ENCODE results near the gene GASK1A.

GASK1A gene

GRCh38 chr3:42983927-42984326 lies 4.8 kb downstream of the GASK1A start:
- FAIRE-seq: no peak

GRCh38 chr3:42984701-42985100 lies 5.6 kb downstream of the GASK1A start:
- FAIRE-seq: no peak

DNA sequence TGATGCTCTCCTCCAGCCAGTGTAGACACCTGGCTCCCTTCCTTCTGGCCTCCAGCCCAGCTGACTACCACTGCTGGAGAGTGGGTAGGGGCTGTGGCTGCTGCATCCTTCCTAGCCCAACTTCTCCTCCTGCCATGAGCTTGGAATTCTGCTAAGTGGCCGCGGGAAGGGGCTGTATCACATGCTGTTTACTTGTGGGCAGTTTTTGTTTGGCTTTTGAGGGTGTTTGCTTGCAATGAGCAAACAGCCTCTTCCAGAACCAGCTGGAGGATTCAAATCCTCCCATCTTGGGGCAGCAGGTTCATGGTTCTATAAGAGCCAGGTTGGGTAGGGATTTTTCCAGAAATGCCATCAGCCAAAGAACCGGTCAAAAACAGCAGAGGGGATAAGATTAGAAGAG lies 9.0 kb downstream of the GASK1A start:
- FAIRE-seq: no peak

DNA sequence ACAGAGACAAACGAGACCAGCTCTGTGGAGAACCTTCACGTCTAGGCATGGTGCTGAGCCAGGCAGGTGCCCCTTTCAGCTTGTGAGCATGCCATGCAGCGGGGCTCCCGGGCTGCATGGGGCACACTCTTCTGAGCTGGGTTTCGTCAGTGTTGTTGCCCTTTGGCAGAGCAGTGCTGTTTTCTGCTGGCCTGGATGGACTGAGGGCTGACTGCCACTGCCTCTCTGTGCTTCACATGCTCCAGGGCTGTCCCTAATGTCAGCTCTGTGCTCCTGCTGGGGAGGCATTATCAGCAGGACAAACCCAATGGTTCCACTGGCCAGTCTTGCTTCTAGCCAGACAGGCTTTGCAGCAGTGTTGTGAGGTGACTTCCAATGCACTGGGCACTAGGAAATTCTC lies 9.5 kb downstream of the GASK1A start:
- no peak for FAIRE-seq

GRCh38 chr3:42991341-42992315 lies 12.5 kb downstream of the GASK1A start:
- no peak for FAIRE-seq

GRCh38 chr3:42994595-42994994 lies 15.5 kb downstream of the GASK1A start:
- FAIRE-seq: no peak

DNA sequence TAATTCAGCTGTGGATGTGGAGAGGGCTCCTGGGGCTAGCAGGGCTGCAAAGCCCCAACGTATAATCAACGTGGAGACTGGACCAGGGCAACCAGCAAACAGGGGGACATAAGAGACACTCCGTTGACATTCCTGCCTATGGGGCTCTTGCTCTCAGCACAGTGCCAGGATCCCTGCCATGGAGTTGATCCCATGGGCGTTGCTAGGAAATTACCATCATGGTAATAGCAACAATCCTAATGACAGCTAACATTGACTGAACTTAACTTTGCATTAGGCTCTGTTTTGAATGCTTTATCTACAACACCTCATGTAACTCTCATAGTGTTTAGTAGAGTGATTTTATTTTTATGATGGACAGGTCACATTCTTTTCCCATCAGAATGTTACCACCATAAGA lies 16.9 kb downstream of the GASK1A start:
- no peak for FAIRE-seq

- no peak for FAIRE-seq
Observed at GRCh38 chr3:42996633-42997075, 17.5 kb downstream of the GASK1A start.

GRCh38 chr3:42999212-42999611 lies 20.1 kb downstream of the GASK1A start:
- FAIRE-seq: no peak

DNA sequence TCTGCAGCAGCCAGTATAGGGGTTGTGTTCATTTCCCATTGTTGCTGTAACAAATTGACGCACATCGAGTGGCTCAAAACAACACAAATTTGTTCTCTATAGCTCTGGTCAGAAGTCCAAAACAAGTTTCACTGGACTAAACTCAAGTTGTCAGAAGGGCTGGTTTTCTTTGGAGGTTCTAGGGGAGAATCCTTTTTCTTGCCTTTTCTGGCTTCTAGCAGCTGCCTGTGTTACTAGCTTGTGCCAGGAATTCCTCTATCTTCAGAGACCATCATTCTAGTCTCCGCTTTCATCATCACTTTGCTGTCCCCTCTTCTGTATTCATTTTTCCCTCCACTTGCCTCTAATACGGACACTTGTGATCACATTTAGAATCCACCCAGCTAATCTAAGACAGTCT lies 20.5 kb downstream of the GASK1A start:
- no peak for FAIRE-seq

GRCh38 chr3:43000387-43000786 lies 21.3 kb downstream of the GASK1A start:
- no peak for FAIRE-seq

- no peak for FAIRE-seq
Observed at GRCh38 chr3:43001094-43001553, 22.0 kb downstream of the GASK1A start.

- FAIRE-seq: no peak
Observed at GRCh38 chr3:43001556-43002121, 22.5 kb downstream of the GASK1A start.

- FAIRE-seq: no peak
Observed at GRCh38 chr3:43004282-43004681, 25.2 kb downstream of the GASK1A start.

DNA sequence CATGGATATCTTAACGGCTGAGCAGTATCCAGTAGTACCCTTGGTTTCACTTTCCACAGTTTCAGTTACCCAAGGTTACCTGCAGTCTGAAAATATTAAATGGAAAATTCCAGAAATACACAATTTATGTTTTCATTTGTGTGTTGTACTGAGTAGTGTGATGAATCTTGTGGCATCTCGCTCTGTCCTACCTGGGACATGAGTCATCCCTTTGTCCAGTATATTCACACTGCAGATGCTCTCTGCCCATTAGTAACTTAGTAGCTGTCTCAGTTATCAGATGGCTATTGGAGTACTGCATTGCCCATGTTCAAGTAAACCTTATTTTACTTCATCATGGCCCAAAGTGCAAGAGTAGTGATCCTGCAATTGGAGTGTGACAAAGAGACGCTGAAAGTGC lies 26.1 kb downstream of the GASK1A start:
- FAIRE-seq: no peak

DNA sequence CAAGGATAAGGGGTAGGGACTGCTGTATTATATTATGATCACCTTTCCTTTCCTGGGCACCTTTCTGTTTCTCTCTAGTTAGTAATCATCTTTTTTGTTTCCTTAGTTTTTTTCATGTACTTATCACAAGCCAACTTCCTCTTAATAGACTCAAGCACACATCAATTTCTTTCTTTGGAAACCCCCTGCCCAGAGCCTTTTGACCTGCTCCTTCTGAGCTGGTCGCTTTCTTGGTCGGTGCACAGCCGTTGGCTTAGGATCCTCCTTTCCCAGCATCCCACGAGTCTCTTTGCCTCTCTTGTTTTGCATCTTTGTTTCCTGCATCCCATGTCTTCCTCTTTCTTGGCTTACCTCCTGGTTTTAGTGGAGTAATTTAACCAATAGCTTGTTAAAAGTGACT lies 26.9 kb downstream of the GASK1A start:
- no peak for FAIRE-seq

GRCh38 chr3:43006825-43007224 lies 27.7 kb downstream of the GASK1A start:
- no peak for FAIRE-seq

DNA sequence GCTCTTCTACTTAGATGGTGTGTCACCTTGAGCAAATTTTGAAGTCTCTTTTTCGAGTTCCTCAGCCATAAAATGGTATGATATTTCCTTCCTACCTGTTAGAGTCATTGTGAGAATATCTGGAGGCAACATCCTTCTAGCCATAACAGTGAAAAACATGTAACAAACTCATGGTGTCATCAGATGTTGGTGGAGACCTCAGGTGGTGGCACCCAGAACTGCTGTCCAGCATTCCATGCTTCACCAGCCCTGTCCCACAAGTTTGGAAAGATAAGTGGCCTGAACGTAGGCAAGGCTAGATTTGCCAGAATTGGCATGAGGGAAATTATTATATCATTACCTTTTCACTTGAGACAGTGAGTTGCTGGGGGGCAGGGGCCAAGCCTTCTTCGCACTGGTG lies 30.4 kb downstream of the GASK1A start:
- no peak for FAIRE-seq

DNA sequence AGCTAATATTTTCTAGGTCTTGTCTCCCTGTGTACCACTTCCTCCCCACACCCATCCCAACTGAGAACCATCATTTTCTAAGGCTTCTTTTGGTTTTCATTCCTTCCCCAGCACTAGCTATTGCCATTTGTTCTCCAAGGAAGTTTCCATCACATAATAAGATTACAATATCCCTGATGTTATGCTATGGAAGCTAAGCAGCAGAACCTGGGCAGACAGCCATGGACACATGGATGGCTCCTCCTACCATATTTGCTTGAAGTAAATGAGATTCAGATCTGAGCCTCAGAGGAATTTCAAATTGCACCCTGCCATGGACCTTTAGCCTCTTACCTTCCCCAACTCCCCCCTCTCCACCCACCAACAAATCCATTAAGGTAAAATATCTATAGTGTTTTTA lies 31.5 kb downstream of the GASK1A start:
- no peak for FAIRE-seq

DNA sequence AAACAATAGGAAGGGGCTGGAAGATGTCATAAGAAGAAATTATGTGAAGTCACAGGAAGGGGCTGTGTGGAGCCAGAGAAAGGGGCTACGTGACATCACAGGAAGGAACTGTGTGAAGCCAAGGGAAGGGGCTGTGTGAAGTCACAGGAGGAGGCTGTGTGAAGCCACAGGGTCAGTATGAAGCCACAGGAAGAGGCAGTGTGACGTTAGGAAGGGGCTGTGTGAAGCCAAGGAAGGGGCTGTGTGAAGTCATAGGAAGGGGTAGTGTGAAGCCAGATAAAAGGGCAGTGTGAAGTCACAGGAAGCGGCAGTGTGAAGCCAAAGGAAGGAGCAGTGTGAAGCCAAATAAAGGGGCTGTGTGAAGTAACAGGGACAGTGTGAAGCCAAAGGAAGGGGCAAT lies 32.5 kb downstream of the GASK1A start:
- no peak for FAIRE-seq

DNA sequence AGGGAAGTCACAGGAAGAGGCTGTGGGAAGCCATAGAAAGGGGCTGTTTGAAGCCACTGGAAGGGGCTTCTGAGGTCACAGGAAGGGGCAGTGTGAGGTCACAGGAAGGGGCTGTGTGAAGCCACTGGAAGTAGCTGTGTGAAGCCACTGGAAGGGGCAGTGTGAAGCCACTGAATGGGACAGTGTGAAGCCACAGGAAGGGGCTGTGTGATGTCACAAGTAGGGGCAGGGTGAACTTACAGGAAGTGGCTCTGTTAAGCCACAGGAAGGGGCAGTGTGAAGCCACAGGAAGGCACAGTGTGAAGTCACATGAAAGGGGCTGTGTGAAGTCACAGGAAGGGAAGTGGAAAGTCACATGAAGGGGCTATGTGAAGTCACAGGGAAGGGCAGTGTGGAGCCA lies 33.1 kb downstream of the GASK1A start:
- no peak for FAIRE-seq

DNA sequence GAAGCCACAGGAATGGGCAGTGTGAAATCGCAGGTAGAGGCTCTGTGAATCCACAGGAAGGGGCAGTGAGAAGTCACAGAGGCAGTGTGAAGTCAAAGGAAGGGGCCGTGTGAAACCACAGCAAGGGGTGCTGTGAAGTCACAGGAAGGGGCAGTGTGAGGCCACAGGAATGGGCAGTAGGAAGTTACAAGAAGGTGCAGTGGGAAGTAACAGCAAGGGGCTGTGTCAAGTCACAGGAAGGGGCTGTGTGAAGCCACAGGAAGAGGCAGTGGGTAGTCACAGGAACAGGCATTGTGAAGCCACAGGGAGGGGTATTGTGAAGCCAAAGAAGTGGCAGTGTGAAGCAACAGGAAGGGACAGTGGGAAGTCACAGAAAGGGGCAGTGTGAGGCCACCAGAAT lies 34.1 kb downstream of the GASK1A start:
- no peak for FAIRE-seq

- no peak for FAIRE-seq
Observed at GRCh38 chr3:43013743-43014155, 34.6 kb downstream of the GASK1A start.

DNA sequence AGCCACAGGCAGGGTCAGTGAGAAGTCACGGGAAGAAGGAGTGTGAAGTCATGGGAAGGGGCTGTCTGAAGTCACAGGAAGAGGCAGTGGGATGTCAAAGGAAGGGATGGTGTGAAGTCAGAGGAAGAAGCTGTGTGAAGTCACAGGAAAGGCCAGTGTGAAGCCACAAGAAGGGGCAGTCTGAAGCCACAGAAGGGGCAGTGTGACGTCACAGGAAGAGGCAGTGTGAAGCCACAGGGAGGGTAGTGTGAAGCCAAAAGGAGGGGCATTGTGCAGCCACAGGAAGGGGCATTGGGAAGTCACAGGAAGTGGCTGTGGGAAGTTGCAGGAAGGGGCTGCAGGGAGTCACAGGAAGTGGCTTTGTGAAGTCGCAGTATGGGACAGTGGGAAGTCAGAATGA lies 35.1 kb downstream of the GASK1A start:
- FAIRE-seq: no peak

Data from colon (tissue), 2 donors.